Osteoblast (primary cell): Measurements from ENCODE around the gene LHPP. TPM values are rescaled to one million over a fixed set of nuclear protein-coding genes. Genes with fewer than 3 reads are reported as not detected.

ENCODE experiments used
- DNase-seq: peaks from one replicate; pipeline ENCODE4 v3.0.0; 2011; ENCODE audit warnings: low spot score, mixed read lengths; ENCODE audit not compliant: insufficient read length; ENCODE audit errors: missing footprints
- H2AFZ ChIP-seq: 2 replicates; pipeline ENCODE4 v1.6.0; 2011; ENCODE audit warnings: mild to moderate bottlenecking, low read length
- H3K27ac ChIP-seq: 2 replicates; pipeline ENCODE4 v1.5.1; 2011; ENCODE audit warnings: mild to moderate bottlenecking, low read depth, low read length, moderate library complexity
- H3K27me3 ChIP-seq: 2 replicates; pipeline ENCODE4 v1.6.0; 2012; ENCODE audit warnings: mild to moderate bottlenecking, control low read depth, inconsistent platforms, low read length, moderate library complexity; ENCODE audit not compliant: insufficient read depth
- H3K36me3 ChIP-seq: 2 replicates; pipeline ENCODE4 v1.5.1; 2011; ENCODE audit warnings: mild to moderate bottlenecking, low read length, control low read depth, moderate library complexity; ENCODE audit not compliant: insufficient read depth
- H3K4me1 ChIP-seq: 2 replicates; pipeline ENCODE4 v1.5.1; 2011; ENCODE audit warnings: mild to moderate bottlenecking, low read length, control low read depth, moderate library complexity; ENCODE audit not compliant: insufficient read depth
- H3K4me2 ChIP-seq: 2 replicates; pipeline ENCODE4 v1.6.0; 2011; ENCODE audit warnings: mild to moderate bottlenecking, low read length; ENCODE audit not compliant: insufficient read depth
- H3K4me3 ChIP-seq: fragments of 200-600 bp; sonication (generic); 3 replicates; pipeline ENCODE4 v1.5.1; 2012; ENCODE audit warnings: mild to moderate bottlenecking, low read length, inconsistent platforms; ENCODE audit not compliant: insufficient read depth
- H3K79me2 ChIP-seq: 2 replicates; pipeline ENCODE4 v1.6.0; 2012; ENCODE audit warnings: mild to moderate bottlenecking, low read length, control low read depth, inconsistent platforms; ENCODE audit not compliant: insufficient read depth
- H3K9me3 ChIP-seq: 2 replicates; pipeline ENCODE4 v1.5.1; 2011; ENCODE audit warnings: low read depth, low read length, control low read depth
- H4K20me1 ChIP-seq: 2 replicates; pipeline ENCODE4 v1.6.0; 2012; ENCODE audit warnings: mild to moderate bottlenecking, low read length, control low read depth; ENCODE audit not compliant: insufficient read depth
- total RNA-seq: library from RNA; depleted of rRNA; stranded (reverse); fragments of >200 nt; gene quantifications from 2 replicates; pipeline ENCODE4 v1.2.3, GENCODE V29; 2012
- TF ChIP-seq, protein P1 (sequence below): IDR thresholded peaks from 2 replicates; pipeline ENCODE4 v1.5.1; 2011; ENCODE audit warnings: mild to moderate bottlenecking, low read depth, low read length, moderate library complexity; ENCODE audit errors: extremely low read depth

LHPP gene
- total RNA-seq, 1 donor: 17.7 TPM

- H3K4me3 ChIP-seq: no peak overlapping the region
- no peaks in the 10 kb centered on the region for H3K4me1 ChIP-seq
Observed at GRCh38 chr10:124541076-124541903, 79.7 kb downstream of the LHPP start.

GRCh38 chr10:124542336-124542735 is 80.7 kb downstream of the LHPP start:
- Histone ChIP-seq H3K27me3 (no peaks in the 10 kb centered on the region), H4K20me1 (peaks cover 3% of the 10 kb centered on the region), H3K27ac (no peak overlapping the region), H3K4me2 (no peak overlapping the region), H3K79me2 (no peaks in the 10 kb centered on the region), H3K4me3 (no peak overlapping the region), H2AFZ (no peak overlapping the region), H3K9me3 (no peaks in the 10 kb centered on the region), H3K4me1 (no peaks in the 10 kb centered on the region), H3K36me3 (no peaks in the 10 kb centered on the region)
- DNase-seq: no peak
- TF ChIP-seq, protein P1, sequence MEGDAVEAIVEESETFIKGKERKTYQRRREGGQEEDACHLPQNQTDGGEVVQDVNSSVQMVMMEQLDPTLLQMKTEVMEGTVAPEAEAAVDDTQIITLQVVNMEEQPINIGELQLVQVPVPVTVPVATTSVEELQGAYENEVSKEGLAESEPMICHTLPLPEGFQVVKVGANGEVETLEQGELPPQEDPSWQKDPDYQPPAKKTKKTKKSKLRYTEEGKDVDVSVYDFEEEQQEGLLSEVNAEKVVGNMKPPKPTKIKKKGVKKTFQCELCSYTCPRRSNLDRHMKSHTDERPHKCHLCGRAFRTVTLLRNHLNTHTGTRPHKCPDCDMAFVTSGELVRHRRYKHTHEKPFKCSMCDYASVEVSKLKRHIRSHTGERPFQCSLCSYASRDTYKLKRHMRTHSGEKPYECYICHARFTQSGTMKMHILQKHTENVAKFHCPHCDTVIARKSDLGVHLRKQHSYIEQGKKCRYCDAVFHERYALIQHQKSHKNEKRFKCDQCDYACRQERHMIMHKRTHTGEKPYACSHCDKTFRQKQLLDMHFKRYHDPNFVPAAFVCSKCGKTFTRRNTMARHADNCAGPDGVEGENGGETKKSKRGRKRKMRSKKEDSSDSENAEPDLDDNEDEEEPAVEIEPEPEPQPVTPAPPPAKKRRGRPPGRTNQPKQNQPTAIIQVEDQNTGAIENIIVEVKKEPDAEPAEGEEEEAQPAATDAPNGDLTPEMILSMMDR: no peak

More at GRCh38 chr10:124541076-124541903, 79.7 kb downstream of the LHPP start:
- Histone ChIP-seq H2AFZ (no peak overlapping the region), H3K4me2 (no peak overlapping the region), H4K20me1 (peaks cover 3% of the 10 kb centered on the region), H3K27me3 (no peaks in the 10 kb centered on the region), H3K9me3 (no peaks in the 10 kb centered on the region), H3K36me3 (no peaks in the 10 kb centered on the region), H3K79me2 (no peaks in the 10 kb centered on the region), H3K27ac (no peak overlapping the region)
- DNase-seq: no peak
- TF ChIP-seq, protein P1: no peak

- Histone ChIP-seq H3K4me3 (no peak overlapping the region), H3K4me1 (no peaks in the 10 kb centered on the region), H3K27me3 (no peaks in the 10 kb centered on the region), H3K4me2 (no peak overlapping the region), H3K27ac (no peak overlapping the region), H2AFZ (no peak overlapping the region), H3K9me3 (no peaks in the 10 kb centered on the region), H3K36me3 (no peaks in the 10 kb centered on the region), H4K20me1 (peaks cover 2% of the 10 kb centered on the region), H3K79me2 (no peaks in the 10 kb centered on the region)
- TF ChIP-seq, protein P1: no peak
- DNase-seq: no peak
Observed at GRCh38 chr10:124543146-124543545, 81.5 kb downstream of the LHPP start.

DNA sequence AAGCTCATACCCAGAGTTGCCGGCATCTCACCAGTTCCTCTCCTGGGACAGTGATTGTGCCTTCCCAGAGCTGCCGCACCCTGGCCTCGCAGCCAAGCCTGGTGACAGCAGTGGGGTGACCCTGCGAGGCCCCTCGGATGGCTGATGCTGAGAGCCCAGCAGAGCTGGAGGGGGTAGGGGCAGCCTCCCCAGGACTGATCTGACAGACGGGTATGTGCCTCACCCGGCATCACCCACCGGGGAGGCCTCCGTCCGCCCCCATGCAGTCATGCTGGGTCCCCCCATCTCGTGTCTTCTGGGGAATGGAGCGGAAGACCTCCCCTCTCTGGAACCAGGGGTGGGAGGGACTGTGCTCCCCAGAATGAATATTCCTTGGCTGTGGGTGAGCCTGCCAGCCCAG is 82.3 kb downstream of the LHPP start:
- no peaks in the 10 kb centered on the region for H3K27me3 ChIP-seq
- H3K36me3 ChIP-seq: no peaks in the 10 kb centered on the region
- TF ChIP-seq, protein P1: no peak
- no peaks in the 10 kb centered on the region for H3K9me3 ChIP-seq
- no peak overlapping the region for H3K4me2 ChIP-seq
- no peaks in the 10 kb centered on the region for H3K79me2 ChIP-seq
- H4K20me1 ChIP-seq: no peaks in the 10 kb centered on the region
- no peak overlapping the region for H3K4me3 ChIP-seq
- no peak overlapping the region for H2AFZ ChIP-seq
- no peak for DNase-seq
- H3K4me1 ChIP-seq: no peaks in the 10 kb centered on the region
- no peak overlapping the region for H3K27ac ChIP-seq
